SW 1271 (cell line): ENCODE results near the gene SIK3.
A peak's percentile ranks its signal among the peaks of the same experiment; 100 is the strongest.
"Not testable (repeated sequence)": the region's sequence is repeated elsewhere in the genome, so short reads cannot be mapped to it uniquely, and the experiment has no call there.

ENCODE experiments used
- DNase-seq, 2 experiments: peaks; one replicate each; lab custom pipeline; 2025; lab: John Stamatoyannopoulos, UW

The SIK3 gene

DNA sequence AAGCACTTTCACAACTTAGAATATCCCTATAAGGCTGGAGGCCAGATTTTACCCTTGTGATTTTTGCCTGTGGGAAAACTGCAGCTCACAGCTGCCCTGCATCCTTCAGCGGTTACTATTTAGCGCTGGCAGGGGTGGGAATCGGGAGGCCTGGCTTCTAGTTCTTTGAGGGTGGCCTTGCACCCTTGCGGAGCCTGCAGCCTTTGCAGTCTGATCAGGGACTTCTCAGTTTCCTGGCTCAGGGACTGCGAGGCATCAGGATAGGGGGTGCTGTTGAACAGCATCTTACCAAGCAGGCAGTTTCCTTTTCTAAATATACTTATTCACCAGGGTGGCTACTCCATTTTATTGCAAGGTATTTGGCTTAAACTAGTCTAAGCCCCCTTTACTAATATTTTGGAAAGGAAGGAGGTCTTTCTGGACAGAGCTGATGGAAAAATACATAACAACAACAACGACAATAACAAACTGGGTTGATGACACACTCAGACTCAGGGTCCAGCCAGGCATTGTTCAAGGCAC is 257.9 kb downstream of the SIK3 start:
- DNase-seq: no peak

DNA sequence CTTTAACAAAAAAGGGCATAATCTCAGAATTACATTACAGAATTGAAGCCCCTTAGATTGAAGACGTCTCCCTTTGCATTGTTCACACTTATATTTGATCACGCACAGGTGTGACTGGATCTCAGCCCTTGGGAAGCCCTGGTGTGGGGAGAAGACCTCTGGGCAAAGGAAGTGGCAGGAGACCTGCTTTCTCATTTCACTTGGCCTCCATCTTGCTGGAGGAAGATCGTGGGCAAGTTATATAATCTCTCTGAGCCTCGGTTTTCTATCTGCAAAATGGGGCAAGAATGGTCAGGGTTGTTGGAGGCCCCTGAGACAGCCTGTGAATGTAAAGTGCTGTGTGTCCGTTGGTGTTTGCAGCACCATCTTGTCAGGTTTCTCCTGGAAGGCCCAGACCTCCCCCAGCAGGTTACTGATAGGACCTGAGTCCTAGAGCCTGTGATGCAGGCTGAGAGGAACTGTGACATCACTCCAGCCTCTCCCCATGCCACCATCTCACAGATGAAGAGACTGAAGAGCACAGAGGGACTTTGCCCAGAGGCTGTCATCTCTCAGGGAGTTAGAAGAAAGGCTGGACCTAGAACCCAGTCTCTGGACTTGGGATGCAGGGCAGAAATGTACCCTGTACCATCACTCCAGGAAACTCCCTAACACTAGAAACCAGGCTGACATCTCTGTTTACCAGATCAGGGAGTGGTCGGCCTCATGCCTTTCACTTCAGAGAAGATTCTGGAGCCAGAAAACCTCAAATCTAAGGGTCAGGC is 259.7 kb downstream of the SIK3 start:
- no peak for DNase-seq

DNA sequence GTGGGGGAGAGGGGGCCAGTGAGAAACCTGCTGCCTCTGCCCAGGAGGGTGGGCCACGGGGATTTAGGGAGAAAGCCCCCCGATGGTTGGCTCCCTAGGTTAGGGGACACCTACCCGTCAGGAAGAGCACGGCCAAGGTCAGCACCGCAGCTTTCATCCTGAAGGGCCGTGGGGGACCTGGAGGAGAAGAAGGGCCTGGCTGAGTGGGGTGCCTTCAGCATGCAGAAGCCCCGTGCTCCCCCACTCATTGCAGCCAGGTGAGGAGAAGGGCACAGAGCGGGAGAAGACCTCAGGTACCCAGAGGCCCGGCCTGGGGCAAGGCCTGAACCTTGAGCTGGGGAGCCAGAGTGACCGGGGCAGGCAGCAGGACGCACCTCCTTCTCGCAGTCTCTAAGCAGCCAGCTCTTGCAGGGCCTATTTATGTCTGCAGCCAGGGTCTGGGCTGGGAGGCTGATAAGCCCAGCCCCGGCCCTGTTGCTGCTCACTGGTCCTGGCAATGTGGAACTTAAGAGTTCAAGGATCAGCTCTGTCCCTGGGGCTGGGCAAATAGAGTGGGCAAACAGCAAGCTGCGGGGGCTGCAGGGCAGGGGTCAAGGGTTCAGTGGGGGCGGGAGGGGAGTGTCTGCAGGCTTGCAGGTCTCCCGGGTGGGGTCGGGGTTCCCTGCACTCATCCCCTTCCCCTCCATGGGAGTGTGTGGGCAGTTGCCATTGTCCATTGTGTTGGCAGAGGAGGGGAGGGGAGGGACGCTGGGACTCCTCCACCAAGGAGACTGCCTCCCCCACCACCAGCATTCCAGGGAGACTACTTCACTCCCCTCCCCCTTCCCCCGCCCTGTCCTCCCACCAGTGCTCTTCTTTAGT is 260.8 kb downstream of the SIK3 start, which contains the start of gene APOA1:
Gene APOA1, minus strand, starts transcription at position 392 of the 861 bp plus-strand sequence. Its CDS starts 235 bp downstream, at position 157.
- no peak for DNase-seq

- DNase-seq: no peak
Measured at GRCh38 chr11:116836632-116836991, 261.6 kb downstream of the SIK3 start.

DNA sequence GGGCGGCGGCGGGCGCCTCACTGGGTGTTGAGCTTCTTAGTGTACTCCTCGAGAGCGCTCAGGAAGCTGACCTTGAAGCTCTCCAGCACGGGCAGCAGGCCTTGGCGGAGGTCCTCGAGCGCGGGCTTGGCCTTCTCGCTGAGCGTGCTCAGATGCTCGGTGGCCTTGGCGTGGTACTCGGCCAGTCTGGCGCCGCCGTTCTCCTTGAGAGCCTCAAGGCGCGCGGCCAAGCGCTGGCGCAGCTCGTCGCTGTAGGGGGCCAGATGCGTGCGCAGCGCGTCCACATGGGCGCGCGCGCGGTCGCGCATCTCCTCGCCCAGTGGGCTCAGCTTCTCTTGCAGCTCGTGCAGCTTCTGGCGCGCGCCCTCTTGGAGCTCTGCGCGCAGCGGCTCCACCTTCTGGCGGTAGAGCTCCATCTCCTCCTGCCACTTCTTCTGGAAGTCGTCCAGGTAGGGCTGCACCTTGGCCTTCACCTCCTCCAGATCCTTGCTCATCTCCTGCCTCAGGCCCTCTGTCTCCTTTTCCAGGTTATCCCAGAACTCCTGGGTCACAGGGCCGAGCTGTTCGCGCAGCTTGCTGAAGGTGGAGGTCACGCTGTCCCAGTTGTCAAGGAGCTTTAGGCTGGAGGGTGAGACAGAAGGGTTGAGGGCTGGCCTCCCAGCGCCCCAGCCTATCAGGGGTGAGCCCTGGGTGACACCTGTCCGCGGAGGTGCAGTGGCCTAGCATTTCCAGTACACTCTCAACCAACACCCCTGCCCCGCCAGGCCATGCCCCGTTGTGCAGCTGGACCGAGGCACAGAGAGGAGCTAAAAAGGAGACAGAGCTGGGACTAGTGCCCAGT is 262.2 kb downstream of the SIK3 start:
- peak; percentile 57 to 60 for DNase-seq

DNA sequence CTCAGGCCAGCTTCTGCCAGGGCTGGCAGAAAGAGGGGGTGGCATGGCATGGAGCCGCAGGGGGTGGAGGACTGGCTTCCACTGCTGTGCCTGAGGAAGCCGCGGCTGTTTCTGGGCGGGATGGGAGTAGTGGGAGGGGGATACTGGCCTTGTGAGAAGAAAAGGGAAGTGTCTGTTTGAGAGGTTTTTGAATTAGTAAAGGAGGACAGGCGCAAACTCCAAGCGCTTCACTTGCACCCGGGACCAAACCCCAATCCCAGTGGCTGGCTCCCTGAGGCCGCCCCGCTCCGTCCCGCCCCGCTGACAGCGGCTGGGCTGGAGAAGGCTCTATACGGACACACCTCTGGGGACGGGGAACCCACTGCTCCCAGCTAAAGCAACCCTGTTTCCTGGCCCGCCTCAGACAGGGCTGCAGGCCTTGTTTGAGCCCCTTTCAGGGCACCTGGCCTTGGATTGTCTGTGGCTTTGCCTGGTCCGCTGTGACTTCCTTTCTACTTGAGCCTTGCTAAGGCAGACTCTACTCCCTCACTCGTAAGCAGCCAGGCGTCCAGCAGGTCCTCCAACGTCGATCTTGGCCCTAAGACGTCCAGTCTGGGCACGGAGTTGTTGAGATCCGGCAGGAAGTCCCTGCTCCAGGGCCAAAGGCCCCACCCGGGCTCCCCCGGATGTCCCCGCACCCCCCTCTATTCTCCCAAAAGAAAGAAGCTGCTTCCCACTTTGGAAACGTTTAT is 263.0 kb downstream of the SIK3 start:
- no peak for DNase-seq

DNA sequence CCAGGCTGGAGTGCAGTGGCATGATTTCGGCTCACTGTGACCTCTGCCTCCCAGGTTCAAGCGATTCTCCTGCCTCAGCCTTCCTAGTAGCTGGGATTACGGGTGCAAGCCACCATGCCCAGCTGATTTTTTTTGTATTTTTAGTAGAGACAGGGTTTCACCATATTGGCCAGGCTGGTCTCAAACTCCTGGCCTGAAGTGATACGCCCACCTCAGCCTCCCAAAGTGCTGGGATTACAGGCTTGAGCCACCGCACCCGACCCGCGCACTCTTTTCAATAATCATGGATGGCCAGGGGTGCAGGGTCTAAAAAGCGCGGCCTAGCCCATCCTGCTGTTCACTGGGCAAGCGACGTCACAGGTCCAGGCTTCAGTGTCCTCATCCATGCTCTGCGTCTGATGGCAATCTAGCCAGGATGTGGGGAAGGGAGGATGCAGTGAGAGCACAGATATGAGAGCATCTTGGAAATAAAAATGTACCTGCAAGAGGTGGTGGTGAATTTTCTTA is 263.6 kb downstream of the SIK3 start:
- DNase-seq: not testable (repeated sequence)

DNA sequence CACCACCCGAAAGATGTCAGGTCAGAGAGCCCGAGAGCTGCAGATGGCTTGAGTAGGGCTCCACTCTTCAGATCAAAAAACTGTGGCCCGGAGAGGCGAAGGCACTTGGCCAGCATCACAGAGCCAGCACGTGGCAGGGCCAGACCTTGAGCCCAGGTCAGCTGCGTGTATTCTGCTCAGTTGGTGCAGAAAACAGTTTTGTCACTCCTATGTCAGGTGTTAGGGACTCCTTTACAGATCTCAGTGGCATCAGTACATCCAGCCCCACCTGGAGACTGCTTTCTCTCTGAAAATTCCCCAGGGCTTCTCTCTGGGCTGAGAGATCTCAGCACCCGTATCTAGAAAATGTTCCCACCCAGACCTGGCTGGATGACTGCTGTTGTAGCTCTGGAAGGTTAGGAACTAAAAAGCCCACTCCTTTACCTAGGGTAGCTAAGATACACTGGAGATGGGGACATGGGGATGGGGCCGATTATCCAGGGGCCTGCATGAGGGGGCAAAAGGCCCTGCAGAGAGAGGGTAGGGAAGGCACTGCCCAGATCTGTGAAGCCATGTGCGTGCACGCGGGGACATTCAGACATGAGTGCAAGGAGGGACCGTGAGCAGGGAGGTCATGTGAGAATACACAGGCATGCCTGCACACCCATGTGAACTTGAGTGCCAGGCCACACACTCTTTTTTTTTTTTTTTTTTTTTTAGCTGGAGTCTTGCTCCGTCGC is 264.3 kb downstream of the SIK3 start:
- DNase-seq: no peak

- no peak for DNase-seq
Measured at GRCh38 chr11:116833491-116833815, 264.8 kb downstream of the SIK3 start.

GRCh38 chr11:116832350-116833290 is 265.6 kb downstream of the SIK3 start:
- DNase-seq: no peak

DNA sequence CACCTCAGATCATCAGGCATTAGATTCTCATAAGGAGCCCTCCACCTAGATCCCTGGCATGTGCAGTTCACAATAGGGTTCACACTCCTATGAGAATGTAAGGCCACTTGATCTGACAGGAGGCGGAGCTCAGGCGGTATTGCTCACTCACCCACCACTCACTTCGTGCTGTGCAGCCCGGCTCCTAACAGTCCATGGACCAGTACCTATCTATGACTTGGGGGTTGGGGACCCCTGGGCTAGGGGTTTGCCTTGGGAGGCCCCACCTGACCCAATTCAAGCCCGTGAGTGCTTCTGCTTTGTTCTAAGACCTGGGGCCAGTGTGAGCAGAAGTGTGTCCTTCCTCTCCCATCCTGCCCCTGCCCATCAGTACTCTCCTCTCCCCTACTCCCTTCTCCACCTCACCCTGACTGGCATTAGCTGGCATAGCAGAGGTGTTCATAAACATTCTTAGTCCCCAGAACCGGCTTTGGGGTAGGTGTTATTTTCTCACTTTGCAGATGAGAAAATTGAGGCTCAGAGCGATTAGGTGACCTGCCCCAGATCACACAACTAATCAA is 266.4 kb downstream of the SIK3 start:
- no peak for DNase-seq

DNA sequence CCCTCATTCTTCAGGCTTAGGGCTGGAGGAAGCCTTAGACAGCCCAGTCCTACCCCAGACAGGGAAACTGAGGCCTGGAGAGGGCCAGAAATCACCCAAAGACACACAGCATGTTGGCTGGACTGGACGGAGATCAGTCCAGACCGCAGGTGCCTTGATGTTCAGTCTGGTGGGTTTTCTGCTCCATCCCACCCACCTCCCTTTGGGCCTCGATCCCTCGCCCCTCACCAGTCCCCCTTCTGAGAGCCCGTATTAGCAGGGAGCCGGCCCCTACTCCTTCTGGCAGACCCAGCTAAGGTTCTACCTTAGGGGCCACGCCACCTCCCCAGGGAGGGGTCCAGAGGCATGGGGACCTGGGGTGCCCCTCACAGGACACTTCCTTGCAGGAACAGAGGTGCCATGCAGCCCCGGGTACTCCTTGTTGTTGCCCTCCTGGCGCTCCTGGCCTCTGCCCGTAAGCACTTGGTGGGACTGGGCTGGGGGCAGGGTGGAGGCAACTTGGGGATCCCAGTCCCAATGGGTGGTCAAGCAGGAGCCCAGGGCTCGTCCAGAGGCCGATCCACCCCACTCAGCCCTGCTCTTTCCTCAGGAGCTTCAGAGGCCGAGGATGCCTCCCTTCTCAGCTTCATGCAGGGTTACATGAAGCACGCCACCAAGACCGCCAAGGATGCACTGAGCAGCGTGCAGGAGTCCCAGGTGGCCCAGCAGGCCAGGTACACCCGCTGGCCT is 267.9 kb downstream of the SIK3 start:
- DNase-seq: no peak

DNA sequence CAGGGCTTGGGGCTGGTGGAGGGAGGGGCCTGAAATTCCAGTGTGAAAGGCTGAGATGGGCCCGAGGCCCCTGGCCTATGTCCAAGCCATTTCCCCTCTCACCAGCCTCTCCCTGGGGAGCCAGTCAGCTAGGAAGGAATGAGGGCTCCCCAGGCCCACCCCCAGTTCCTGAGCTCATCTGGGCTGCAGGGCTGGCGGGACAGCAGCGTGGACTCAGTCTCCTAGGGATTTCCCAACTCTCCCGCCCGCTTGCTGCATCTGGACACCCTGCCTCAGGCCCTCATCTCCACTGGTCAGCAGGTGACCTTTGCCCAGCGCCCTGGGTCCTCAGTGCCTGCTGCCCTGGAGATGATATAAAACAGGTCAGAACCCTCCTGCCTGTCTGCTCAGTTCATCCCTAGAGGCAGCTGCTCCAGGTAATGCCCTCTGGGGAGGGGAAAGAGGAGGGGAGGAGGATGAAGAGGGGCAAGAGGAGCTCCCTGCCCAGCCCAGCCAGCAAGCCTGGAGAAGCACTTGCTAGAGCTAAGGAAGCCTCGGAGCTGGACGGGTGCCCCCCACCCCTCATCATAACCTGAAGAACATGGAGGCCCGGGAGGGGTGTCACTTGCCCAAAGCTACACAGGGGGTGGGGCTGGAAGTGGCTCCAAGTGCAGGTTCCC is 268.6 kb downstream of the SIK3 start, which contains the start of gene APOC3:
Gene APOC3, plus strand, starts transcription at position 383 of the 659 bp plus-strand sequence. CDS start 676 bp downstream, outside the sequence.
- DNase-seq: no peak

DNA sequence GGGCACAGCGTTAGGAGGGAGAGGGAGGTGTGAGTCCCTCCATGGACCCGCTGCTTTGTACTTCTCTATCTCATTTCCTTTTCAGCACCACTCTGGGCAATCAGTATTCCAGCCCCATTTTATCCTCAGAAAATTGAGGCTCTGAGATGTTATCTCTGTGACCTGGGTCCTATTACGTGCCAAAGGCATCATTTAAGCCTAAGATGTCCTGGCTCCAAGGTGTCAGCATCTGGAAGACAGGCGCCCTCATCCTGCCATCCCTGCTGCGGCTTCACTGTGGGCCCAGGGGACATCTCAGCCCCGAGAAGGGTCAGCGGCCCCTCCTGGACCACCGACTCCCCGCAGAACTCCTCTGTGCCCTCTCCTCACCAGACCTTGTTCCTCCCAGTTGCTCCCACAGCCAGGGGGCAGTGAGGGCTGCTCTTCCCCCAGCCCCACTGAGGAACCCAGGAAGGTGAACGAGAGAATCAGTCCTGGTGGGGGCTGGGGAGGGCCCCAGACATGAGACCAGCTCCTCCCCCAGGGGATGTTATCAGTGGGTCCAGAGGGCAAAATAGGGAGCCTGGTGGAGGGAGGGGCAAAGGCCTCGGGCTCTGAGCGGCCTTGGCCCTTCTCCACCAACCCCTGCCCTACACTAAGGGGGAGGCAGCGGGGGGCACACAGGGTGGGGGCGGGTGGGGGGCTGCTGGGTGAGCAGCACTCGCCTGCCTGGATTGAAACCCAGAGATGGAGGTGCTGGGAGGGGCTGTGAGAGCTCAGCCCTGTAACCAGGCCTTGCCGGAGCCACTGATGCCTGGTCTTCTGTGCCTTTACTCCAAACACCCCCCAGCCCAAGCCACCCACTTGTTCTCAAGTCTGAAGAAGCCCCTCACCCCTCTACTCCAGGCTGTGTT is 269.4 kb downstream of the SIK3 start:
- no peak for DNase-seq

- no peak for DNase-seq
Measured at GRCh38 chr11:116827461-116827860, 270.8 kb downstream of the SIK3 start.

DNA sequence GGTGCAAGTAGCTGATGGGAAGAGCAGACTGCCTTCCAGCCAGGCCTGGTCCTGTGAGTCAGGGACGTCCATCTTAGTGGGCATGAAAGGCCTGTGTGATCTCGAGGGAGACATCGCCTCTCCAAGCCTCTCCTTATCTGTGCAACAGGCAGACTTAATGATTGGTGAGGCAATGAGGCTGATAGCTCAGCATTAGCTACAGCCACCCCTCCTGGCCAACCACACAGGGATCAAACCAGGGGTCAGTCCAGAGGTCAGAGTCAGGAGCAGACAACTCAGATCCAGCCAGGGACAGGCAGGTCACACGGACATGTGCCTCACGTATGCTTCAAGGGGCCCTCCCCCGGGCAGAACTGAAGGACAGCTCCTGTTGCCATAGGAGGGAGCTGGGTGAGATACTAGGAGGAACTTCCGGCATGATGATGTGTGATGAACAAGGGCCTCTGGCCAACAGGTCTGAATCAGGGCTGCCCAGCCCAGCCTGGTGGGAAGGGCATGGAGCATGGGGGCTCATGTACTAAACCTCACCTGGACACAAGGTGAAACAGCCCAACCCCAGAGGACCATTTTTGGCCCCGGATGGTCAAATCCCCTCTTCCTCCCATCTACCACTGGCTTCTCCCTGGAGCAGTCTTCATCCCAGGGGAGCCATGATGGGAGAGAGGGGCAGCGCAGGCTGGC is 271.3 kb downstream of the SIK3 start:
- DNase-seq: no peak
